Epithelial cell of esophagus (primary cell): ENCODE measurements around the gene SLC10A7.

Experiments
- DNase-seq: peaks from one replicate; pipeline ENCODE4 v3.0.0; 2010; ENCODE audit warnings: low read depth
- H3K4me3 ChIP-seq: 2 replicates; pipeline ENCODE4 v1.5.1; 2011; ENCODE audit warnings: mild to moderate bottlenecking, low read length, control low read depth
- TF ChIP-seq, protein P1 (sequence below): IDR thresholded peaks from 2 replicates; pipeline ENCODE4 v1.5.1; 2011; ENCODE audit warnings: low read depth, mild to moderate bottlenecking, low read length, control low read depth, inconsistent platforms; ENCODE audit not compliant: insufficient read depth; ENCODE audit errors: missing control alignments

SLC10A7 gene, protein sequence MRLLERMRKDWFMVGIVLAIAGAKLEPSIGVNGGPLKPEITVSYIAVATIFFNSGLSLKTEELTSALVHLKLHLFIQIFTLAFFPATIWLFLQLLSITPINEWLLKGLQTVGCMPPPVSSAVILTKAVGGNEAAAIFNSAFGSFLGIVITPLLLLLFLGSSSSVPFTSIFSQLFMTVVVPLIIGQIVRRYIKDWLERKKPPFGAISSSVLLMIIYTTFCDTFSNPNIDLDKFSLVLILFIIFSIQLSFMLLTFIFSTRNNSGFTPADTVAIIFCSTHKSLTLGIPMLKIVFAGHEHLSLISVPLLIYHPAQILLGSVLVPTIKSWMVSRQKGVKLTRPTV

DNA sequence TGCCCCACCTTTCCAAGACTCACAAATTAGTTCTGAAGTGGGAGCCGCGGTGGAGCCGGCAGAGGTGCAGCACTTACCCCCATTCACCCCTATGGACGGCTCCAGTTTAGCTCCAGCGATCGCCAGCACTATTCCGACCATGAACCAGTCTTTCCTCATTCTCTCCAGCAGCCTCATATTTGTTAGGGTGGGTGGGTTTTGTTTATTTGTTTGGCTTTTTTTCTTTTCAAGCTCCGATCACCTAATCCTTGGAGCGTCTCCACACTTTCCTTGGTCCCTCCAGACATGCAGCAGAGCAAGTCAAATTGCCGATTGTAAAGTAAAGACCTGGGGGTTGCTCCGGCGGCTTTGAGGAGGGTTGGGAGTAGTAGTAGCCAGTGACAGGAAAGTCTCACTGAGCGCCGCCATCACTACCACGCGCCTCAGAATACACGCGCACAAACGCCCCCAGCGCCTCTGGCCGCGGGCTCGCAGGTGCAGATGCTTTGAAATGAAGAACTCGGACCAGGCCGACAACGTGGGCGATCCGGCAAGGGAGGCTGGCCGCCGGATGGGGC lies at the start of gene SLC10A7:
SLC10A7 (minus strand) TSS at position 400 of the 557 bp plus-strand sequence; CDS start at position 177, 223 bp downstream.
- peak within 1 kb of the TSS; percentile 98 for H3K4me3 ChIP-seq
- peak; percentile 83 for DNase-seq
- TF ChIP-seq, protein P1, sequence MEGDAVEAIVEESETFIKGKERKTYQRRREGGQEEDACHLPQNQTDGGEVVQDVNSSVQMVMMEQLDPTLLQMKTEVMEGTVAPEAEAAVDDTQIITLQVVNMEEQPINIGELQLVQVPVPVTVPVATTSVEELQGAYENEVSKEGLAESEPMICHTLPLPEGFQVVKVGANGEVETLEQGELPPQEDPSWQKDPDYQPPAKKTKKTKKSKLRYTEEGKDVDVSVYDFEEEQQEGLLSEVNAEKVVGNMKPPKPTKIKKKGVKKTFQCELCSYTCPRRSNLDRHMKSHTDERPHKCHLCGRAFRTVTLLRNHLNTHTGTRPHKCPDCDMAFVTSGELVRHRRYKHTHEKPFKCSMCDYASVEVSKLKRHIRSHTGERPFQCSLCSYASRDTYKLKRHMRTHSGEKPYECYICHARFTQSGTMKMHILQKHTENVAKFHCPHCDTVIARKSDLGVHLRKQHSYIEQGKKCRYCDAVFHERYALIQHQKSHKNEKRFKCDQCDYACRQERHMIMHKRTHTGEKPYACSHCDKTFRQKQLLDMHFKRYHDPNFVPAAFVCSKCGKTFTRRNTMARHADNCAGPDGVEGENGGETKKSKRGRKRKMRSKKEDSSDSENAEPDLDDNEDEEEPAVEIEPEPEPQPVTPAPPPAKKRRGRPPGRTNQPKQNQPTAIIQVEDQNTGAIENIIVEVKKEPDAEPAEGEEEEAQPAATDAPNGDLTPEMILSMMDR, result no peak

DNA sequence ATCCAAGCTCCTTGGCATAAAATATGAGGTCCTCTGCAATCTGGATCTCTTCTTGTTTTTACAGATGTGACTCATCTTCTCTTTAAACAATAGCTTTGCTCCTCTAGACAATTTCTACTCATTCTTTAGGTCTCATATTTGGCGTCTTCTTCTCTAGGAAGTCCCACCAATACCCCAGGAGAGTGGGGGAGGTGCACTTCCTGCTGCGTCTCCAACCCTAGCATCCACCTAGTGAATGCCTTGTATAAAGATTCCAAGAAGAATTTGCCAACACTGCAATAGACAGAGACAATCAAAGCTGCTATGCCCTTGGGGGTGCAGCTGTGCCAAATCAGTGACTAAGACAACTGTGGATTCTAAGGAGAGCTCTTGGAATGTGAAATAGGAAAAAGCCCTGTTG lies 45.7 kb upstream of the SLC10A7 start:
- H3K4me3 ChIP-seq, result no peak overlapping the region
- DNase-seq, result peak; percentile 47
- TF ChIP-seq, protein P1, result no peak

DNA sequence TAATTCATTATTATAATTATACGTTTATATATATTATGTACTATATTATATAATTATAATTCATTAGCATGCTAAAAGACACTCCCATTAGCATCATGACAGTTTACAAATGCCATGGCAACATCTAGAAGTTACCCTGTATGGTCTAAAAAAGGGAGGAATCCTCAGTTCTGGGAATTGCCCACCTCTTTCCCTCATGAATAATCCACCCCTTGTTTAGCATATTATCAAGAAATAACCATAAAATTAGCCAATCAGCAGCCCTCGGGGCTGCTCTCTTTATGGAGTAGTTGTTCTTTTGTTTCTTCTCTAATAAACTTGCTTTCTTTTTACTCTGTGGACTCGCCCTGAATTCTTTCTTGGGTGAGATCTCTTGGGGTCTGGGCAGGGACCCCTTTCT lies 42.8 kb upstream of the SLC10A7 start:
- TF ChIP-seq, protein P1, result no peak
- DNase-seq, result no peak
- H3K4me3 ChIP-seq, result no peak overlapping the region

DNA sequence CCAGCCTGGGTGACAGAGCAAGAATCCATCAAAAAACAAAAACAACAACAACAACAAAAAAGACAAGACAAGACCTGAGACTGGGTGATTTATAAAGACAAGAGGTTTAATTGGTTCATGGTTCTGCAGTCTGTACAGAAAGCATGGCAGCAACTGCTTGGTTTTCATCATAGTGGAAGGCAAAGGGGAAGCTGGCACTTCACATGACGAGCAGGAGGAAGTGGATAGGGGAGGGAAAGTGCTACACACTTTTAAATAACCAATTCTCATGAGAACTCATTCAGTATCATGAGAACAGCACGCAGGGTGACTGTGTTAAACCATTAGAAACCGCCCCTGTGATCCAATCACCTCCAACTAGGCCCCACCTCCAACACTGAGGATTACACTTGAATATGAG lies 28.4 kb upstream of the SLC10A7 start:
- no peak for DNase-seq
- no peak overlapping the region for H3K4me3 ChIP-seq
- TF ChIP-seq, protein P1, result no peak

DNA sequence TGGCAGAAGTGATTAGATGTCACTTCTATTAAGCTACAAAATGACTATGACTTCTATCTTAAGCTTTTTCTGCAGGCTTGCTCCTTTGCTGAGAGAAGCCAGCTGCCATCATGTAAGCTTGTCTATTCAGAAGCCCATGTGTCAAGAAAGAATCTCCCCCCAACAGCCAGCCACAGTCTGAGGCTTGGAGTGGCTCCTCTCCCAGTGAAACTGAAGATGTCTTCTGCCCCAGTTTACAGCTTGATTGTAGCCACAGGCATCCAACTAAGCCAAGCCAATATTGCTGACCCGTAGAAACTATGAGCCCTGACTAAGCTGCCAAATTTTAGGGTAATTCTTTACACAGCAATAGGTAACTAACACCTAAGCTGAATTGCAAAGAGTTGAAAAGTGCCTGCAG lies 26.7 kb upstream of the SLC10A7 start:
- no peak overlapping the region for H3K4me3 ChIP-seq
- TF ChIP-seq, protein P1, result no peak
- no peak for DNase-seq

DNA sequence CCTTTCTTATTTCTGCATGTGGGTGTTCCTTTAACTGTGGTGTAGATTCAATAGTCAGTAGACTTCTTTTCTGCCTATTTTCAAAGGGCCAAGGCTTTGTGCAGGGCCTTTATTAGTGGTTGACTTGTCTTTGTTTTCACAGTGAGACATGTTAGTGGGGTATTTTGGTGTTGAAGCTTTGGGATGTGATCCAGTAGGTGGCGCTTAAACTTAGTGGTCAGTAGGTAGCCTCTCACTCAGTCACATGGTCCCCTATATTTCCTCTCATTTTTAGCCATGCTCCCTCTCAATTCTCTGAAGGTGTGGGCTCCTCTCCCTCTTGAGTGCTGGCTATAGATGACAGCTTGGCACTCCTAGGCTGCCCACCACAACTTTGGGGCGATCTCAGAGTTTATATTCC lies 23.4 kb upstream of the SLC10A7 start:
- no peak overlapping the region for H3K4me3 ChIP-seq
- TF ChIP-seq, protein P1, result peak; percentile 34
- DNase-seq, result peak; percentile 56
